Measurements from ENCODE around the gene MYBPC2.

DNA sequence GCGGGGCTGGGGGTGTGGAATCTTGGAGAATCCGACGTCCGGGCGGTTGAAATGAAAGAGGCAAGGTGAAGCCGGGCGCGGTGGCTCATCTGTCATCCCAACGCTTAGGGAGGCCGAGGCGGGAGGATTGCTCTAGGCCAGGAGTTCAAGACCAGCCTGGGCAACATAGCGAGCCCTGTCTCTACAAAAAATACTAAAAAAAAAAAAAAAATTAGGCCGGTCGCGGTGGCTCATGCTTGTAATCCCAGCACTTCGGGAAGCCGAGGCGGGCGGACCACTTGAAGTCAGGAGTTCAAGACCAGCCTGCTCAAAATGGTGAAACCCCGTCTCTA lies 44.2 kb downstream of the MYBPC2 start:
- TF ChIP-seq, protein P1, sequence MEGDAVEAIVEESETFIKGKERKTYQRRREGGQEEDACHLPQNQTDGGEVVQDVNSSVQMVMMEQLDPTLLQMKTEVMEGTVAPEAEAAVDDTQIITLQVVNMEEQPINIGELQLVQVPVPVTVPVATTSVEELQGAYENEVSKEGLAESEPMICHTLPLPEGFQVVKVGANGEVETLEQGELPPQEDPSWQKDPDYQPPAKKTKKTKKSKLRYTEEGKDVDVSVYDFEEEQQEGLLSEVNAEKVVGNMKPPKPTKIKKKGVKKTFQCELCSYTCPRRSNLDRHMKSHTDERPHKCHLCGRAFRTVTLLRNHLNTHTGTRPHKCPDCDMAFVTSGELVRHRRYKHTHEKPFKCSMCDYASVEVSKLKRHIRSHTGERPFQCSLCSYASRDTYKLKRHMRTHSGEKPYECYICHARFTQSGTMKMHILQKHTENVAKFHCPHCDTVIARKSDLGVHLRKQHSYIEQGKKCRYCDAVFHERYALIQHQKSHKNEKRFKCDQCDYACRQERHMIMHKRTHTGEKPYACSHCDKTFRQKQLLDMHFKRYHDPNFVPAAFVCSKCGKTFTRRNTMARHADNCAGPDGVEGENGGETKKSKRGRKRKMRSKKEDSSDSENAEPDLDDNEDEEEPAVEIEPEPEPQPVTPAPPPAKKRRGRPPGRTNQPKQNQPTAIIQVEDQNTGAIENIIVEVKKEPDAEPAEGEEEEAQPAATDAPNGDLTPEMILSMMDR (IDR thresholded peaks at IDR 0.05) = no peak
- TF ChIP-seq POLR2A (IDR thresholded peaks at IDR 0.05) = no peak

Data from tibial nerve (tissue), 3 donors.